Lower leg skin (tissue), 3 donors: Measurements from ENCODE around the gene TSPEAR.

Experiments used
- CTCF ChIP-seq, 3 donors: fragments of 450-650 bp; IDR thresholded peaks; one replicate each; pipeline ENCODE4 v1.5.1; 2016; ENCODE audit warnings: antibody characterized with exemption in 3 of 3, mild to moderate bottlenecking in 3 of 3, moderate library complexity in 2 of 3
- POLR2A ChIP-seq, 2 donors: fragments of 450-650 bp; IDR thresholded peaks; one replicate each; pipeline ENCODE4 v1.6.1; 2016 to 2017; ENCODE audit warnings: antibody characterized with exemption in 2 of 2, mild to moderate bottlenecking in 1 of 2, moderate library complexity in 1 of 2

GRCh38 chr21:44575307-44576024 lies 135.9 kb downstream of the TSPEAR start:
- TF ChIP-seq CTCF (IDR thresholded peaks at IDR 0.05) (no peak), POLR2A (IDR thresholded peaks at IDR 0.05) (no peak)
